H1 (cell line): Measurements from ENCODE around the gene PAX3. TPM values are rescaled to one million over a fixed set of nuclear protein-coding genes. Genes with fewer than 3 reads are reported as not detected.

Source experiments
- CTCF ChIA-PET: fragments of 300-600 bp; sonication (Branson Sonifier 250); formaldehyde crosslinking; loops from one replicate; lab custom pipeline; 2021; ENCODE audit not compliant: partially characterized antibody; lab: Charles Lee
- POLR2A ChIA-PET: fragments of 300-600 bp; sonication (Branson Sonifier 250); formaldehyde crosslinking; loops from one replicate; lab custom pipeline; 2021; ENCODE audit warnings: inconsistent platforms; ENCODE audit not compliant: partially characterized antibody; lab: Charles Lee
- DNase-seq, 2 experiments: peaks; one replicate each; pipeline versions ENCODE4 v3.0.0 to v3.0.0-alpha.2; 2010 to 2022; ENCODE audit warnings: low spot score in 2 of 2, low read depth in 1 of 2, mixed read lengths in 1 of 2
- FAIRE-seq: peaks from 2 replicates; lab custom pipeline; 2011; peaks lifted over from hg19 to GRCh38; lab: Jason Lieb, UNC
- H2AFZ ChIP-seq: 2 replicates; pipeline ENCODE4 v1.8.1; 2012; ENCODE audit warnings: low read length, inconsistent platforms
- H2AK5ac ChIP-seq: 2 replicates; pipeline ENCODE4 v1.6.1; 2013; ENCODE audit warnings: low read depth, low read length
- H2BK120ac ChIP-seq: replicated peaks from 2 replicates; pipeline ENCODE3; 2013; ENCODE audit warnings: low read depth, low read length, inconsistent platforms
- H2BK12ac ChIP-seq: 2 replicates; pipeline ENCODE4 v1.6.1; 2013; ENCODE audit warnings: low read depth, low read length
- H2BK15ac ChIP-seq: 2 replicates; pipeline ENCODE4 v1.6.1; 2013; ENCODE audit warnings: low read length
- H2BK20ac ChIP-seq: 2 replicates; pipeline ENCODE4 v1.6.1; 2013; ENCODE audit warnings: low read length
- H2BK5ac ChIP-seq: 2 replicates; pipeline ENCODE4 v1.6.1; 2013; ENCODE audit warnings: low read depth, low read length
- H3K14ac ChIP-seq: 2 replicates; pipeline ENCODE4 v1.6.1; 2013; ENCODE audit warnings: inconsistent platforms; ENCODE audit not compliant: insufficient read length
- H3K18ac ChIP-seq: 2 replicates; pipeline ENCODE4 v1.6.1; 2013; ENCODE audit warnings: low read length; ENCODE audit errors: extremely low read depth
- H3K23ac ChIP-seq: 2 replicates; pipeline ENCODE4 v1.6.1; 2013; ENCODE audit warnings: inconsistent platforms; ENCODE audit not compliant: insufficient read length
- H3K23me2 ChIP-seq: 2 replicates; pipeline ENCODE4 v1.6.1; 2013; ENCODE audit warnings: low read depth, low read length
- H3K27ac ChIP-seq: 2 replicates; pipeline ENCODE4 v1.6.1; 2011; ENCODE audit warnings: low read depth, low read length, inconsistent platforms
- H3K27me3 ChIP-seq, 4 experiments: replicated peaks in 1 of 4; 1 replicate in 1 of 4; 2 replicates in 3 of 4; pipeline versions ENCODE4 v1.6.1 to v1.8.1; 2011 to 2013; ENCODE audit warnings: low read length in 3 of 4, mild to moderate bottlenecking in 3 of 4, inconsistent platforms in 2 of 4, mixed read lengths in 2 of 4, moderate library complexity in 1 of 4; ENCODE audit not compliant: control insufficient read depth in 3 of 4, insufficient read depth in 3 of 4; ENCODE audit errors: extremely low read depth in 1 of 4
- H3K36me3 ChIP-seq, 4 experiments: 2 replicates each; pipeline versions ENCODE4 v1.6.1 to v1.8.1; 2011 to 2013; ENCODE audit warnings: mild to moderate bottlenecking in 4 of 4, low read length in 3 of 4, moderate library complexity in 2 of 4, control low read depth in 1 of 4, inconsistent platforms in 1 of 4; ENCODE audit not compliant: insufficient read depth in 4 of 4, control insufficient read depth in 2 of 4
- H3K4ac ChIP-seq: replicated peaks from 2 replicates; pipeline ENCODE3; 2013; ENCODE audit warnings: low read length, low read depth, mixed read lengths, inconsistent platforms; ENCODE audit not compliant: insufficient read length
- H3K4me1 ChIP-seq, 4 experiments: replicated peaks in 1 of 4; 1 replicate in 1 of 4; 2 replicates in 3 of 4; pipeline versions ENCODE4 v1.6.1 to v1.8.1; 2011 to 2013; ENCODE audit warnings: low read length in 3 of 4, inconsistent platforms in 2 of 4, mixed read lengths in 1 of 4; ENCODE audit not compliant: insufficient read depth in 4 of 4, control insufficient read depth in 3 of 4
- H3K4me2 ChIP-seq, 2 experiments: 2 replicates each; pipeline versions ENCODE4 v1.6.1 to v1.8.1; 2011 to 2013; ENCODE audit warnings: low read depth in 2 of 2, low read length in 2 of 2, control low read depth in 1 of 2, inconsistent platforms in 1 of 2, mild to moderate bottlenecking in 1 of 2; ENCODE audit not compliant: insufficient read depth in 1 of 2
- H3K4me3 ChIP-seq, 4 experiments: fragments of 200-600, 300-600 bp in 1 of 4; sonication (generic), shearing (Covaris generic), sonication (Bioruptor Twin) in 1 of 4; 2 replicates each; pipeline versions ENCODE4 v1.5.1 to v1.8.1; 2011 to 2016; ENCODE audit warnings: low read length in 4 of 4, low read depth in 3 of 4, control low read depth in 2 of 4, inconsistent platforms in 2 of 4, mild to moderate bottlenecking in 2 of 4, mixed read lengths in 1 of 4, moderate library complexity in 1 of 4; ENCODE audit not compliant: insufficient read depth in 2 of 4; ENCODE audit errors: extremely low read depth in 1 of 4
- H3K56ac ChIP-seq: replicated peaks from 2 replicates; pipeline ENCODE3; 2013; ENCODE audit warnings: low read depth, mild to moderate bottlenecking, mixed read lengths, low read length, inconsistent platforms; ENCODE audit not compliant: insufficient read length
- H3K79me1 ChIP-seq: 2 replicates; pipeline ENCODE4 v1.6.1; 2013; ENCODE audit warnings: low read depth, low read length, control low read depth
- H3K79me2 ChIP-seq, 2 experiments: 2 replicates each; pipeline versions ENCODE4 v1.6.1 to v1.8.1; 2012 to 2013; ENCODE audit warnings: low read length in 2 of 2, mild to moderate bottlenecking in 2 of 2, inconsistent platforms in 1 of 2; ENCODE audit not compliant: insufficient read depth in 2 of 2, control insufficient read depth in 1 of 2
- H3K9ac ChIP-seq, 4 experiments: replicated peaks in 1 of 4; 1 replicate in 1 of 4; 2 replicates in 3 of 4; pipeline versions ENCODE4 v1.6.1 to v1.8.1; 2011 to 2013; ENCODE audit warnings: low read depth in 3 of 4, low read length in 3 of 4, control low read depth in 2 of 4, mild to moderate bottlenecking in 2 of 4, moderate library complexity in 2 of 4, inconsistent platforms in 1 of 4; ENCODE audit errors: extremely low read depth in 1 of 4
- H3K9me3 ChIP-seq, 2 experiments: 2 replicates each; pipeline versions ENCODE4 v1.6.1 to v1.8.1; 2012 to 2013; ENCODE audit warnings: mild to moderate bottlenecking in 2 of 2, moderate library complexity in 2 of 2, control low read depth in 1 of 2, inconsistent platforms in 1 of 2, low read depth in 1 of 2, low read length in 1 of 2, mixed read lengths in 1 of 2; ENCODE audit not compliant: insufficient read depth in 2 of 2
- H4K20me1 ChIP-seq, 2 experiments: replicated peaks in 1 of 2; 2 replicates each; pipeline versions ENCODE3 to v1.8.1; 2011 to 2013; ENCODE audit warnings: inconsistent platforms in 2 of 2, low read length in 2 of 2, mild to moderate bottlenecking in 1 of 2; ENCODE audit not compliant: insufficient read depth in 2 of 2, control insufficient read depth in 1 of 2
- H4K5ac ChIP-seq: 2 replicates; pipeline ENCODE4 v1.6.1; 2013; ENCODE audit warnings: low read length, low read depth, mixed read lengths, inconsistent platforms; ENCODE audit not compliant: insufficient read length
- H4K8ac ChIP-seq: 2 replicates; pipeline ENCODE4 v1.8.0; 2013; ENCODE audit warnings: mild to moderate bottlenecking, moderate library complexity, low read length, inconsistent platforms; ENCODE audit not compliant: insufficient read depth; ENCODE audit errors: extremely low read depth
- H4K91ac ChIP-seq: replicated peaks from 2 replicates; pipeline ENCODE3; 2013; ENCODE audit warnings: low read length, mixed read lengths, inconsistent platforms; ENCODE audit not compliant: insufficient read length
- GTF2F1 ChIP-seq: IDR thresholded peaks from 2 replicates; pipeline ENCODE4 v1.6.1; 2012; ENCODE audit warnings: low read depth, low read length, improper control_type of control experiment, borderline replicate concordance
- RAD21 ChIP-seq, 2 experiments: IDR thresholded peaks in 1 of 2; conservative IDR thresholded peaks in 1 of 2; 2 replicates each; pipeline ENCODE4 v1.6.1; 2011; ENCODE audit warnings: low read depth in 2 of 2, low read length in 2 of 2, improper control_type of control experiment in 1 of 2, inconsistent platforms in 1 of 2, mild to moderate bottlenecking in 1 of 2, moderate library complexity in 1 of 2
- WGBS, 2 experiments: shearing (Covaris generic) in 1 of 2; methylation state at CpG; one replicate each; pipeline versions ENCODE4 v1.1.6 to v1.1.7; 2013 to 2015; ENCODE audit warnings: low lambda C conversion rate in 2 of 2, mixed read lengths in 2 of 2, inconsistent platforms in 1 of 2, low coverage in 1 of 2, missing lambda C conversion rate in 1 of 2; ENCODE audit not compliant: insufficient replicate concordance in 2 of 2, insufficient coverage in 1 of 2, insufficient read length in 1 of 2; ENCODE audit errors: extremely low coverage in 1 of 2, missing lambda C conversion rate in 1 of 2; 5-methylcytosine and 5-hydroxymethylcytosine counted together
- polyA plus RNA-seq, 7 experiments: library from polyadenylated mRNA; depleted of rRNA in 3 of 7; stranded (reverse) in 5 of 7; unstranded in 2 of 7; fragments of >200 nt in 5 of 7; fragments of 200-250 nt in 2 of 7; gene quantifications; 1 replicate in 5 of 7; 2 replicates in 1 of 7; 4 replicates in 1 of 7; pipeline versions ENCODE4 v1.2.1 to v1.2.3, GENCODE V29; 2011 to 2013; ENCODE audit warnings: missing spikeins in 2 of 7, mixed read lengths in 2 of 7
- total RNA-seq: library from RNA; stranded (reverse); fragmentation: NEBNext Ultra II Directional; extraction: Animal tissue kit (Norgen Biotek cat#: 25700); gene quantifications from 2 replicates; pipeline ENCODE4 v1.2.1, GENCODE V29; 2021

PAX3 gene
- total and polyA plus RNA-seq, 2 of the 8 experiments (the other 6 are each of a cell fraction or from before 2014, with no cell fraction given) = 0.33 TPM; not detected in 1

DNA sequence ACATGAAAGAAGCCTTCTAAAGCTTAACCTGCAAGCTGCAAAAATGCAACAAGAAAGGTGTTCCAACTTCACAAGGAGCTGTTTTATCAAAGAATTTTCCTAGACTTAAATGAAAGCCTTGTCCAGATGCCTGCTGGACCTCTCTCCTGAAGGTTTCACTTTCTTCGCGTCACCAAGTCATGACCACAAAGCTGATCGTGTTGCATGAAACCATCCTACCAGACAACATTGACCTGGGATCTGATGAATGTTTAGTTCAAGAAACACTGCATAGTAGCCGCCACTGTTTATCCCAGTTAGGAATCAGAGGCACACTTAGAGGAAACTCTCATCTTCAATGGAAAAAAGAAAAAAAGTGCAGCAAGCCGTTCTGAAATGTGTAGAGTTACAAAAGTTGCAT lies 26.9 kb downstream of the PAX3 start:
- Histone ChIP-seq H3K23ac (no peak overlapping the region), H3K14ac (no peak overlapping the region), H2BK15ac (no peak overlapping the region), H3K18ac (no peak overlapping the region), H3K4me2 (no peak overlapping the region), H3K36me3 (no peaks in the 10 kb centered on the region), H2BK5ac (no peak overlapping the region), H4K91ac (no peak overlapping the region), H3K4me1 (peaks cover 8 to 19% (median 11%) of the 10 kb centered on the region in 4 experiments; a peak in 5 of 7 replicates), H3K27me3 (peaks cover 3 to 11% (median 5%) of the 10 kb centered on the region in 4 experiments; a peak in 5 of 7 replicates), H3K9ac (no peak overlapping the region), H3K79me1 (no peaks in the 10 kb centered on the region), H3K4ac (no peak overlapping the region), H3K23me2 (no peaks in the 10 kb centered on the region), H2BK12ac (no peak overlapping the region), H4K20me1 (no peaks in the 10 kb centered on the region), H3K4me3 (no peak overlapping the region), H3K56ac (no peak overlapping the region), H2AK5ac (no peak overlapping the region), H3K9me3 (no peaks in the 10 kb centered on the region), H3K27ac (no peak overlapping the region), H2BK20ac (no peak overlapping the region), H3K79me2 (no peaks in the 10 kb centered on the region), H2AFZ (no peak overlapping the region), H4K8ac (no peak overlapping the region), H2BK120ac (no peak overlapping the region), H4K5ac (no peak overlapping the region)
- POLR2A ChIA-PET = no interaction called here
- FAIRE-seq (no peak), DNase-seq (no peak)
- 92% methylated on average over 5 of the region's 5 CpGs; no CpG with 5 or more reads in 1 of the 2 experiments for WGBS, 2 experiments
- CTCF ChIA-PET = interaction anchor here (0.8 to 2.4 kb wide), 5 partner anchors 11 to 233 kb away, joined by 3 to 7 read pairs (median 3); no protein-coding TSS in a partner anchor
- TF ChIP-seq RAD21 (IDR thresholded peaks at IDR 0.05 in 1 of 2, conservative IDR thresholded peaks at IDR 0.05 in 1 of 2; ENCODE audit: low read depth in 2 of 2, low read length in 2 of 2) (no peak), GTF2F1 (no peak)
